Activated T-cell treated with anti-CD3 and anti-CD28 coated beads, Interleukin-2, amount 50 U/mL, for 72 hours (primary cell): ENCODE data around the gene FILIP1L. TPM values are rescaled to one million over a fixed set of nuclear protein-coding genes. Genes with fewer than 3 reads are reported as not detected.
"Not testable (repeated sequence)": the region's sequence is repeated elsewhere in the genome, so short reads cannot be mapped to it uniquely, and the experiment has no call there.

ENCODE experiments used
- ATAC-seq, 2 donors: fragments of 150-1000 bp; cut with Tn5 transposase; replicated peaks in 1 of 2; 2 replicates each; pipeline ENCODE4 v1.10.0; 2021; ENCODE audit warnings: moderate library complexity in 2 of 2, mild to moderate bottlenecking in 1 of 2
- DNase-seq, 2 donors: peaks; one replicate each; pipeline ENCODE4 v3.0.0; 2021 to 2022; ENCODE audit warnings: mixed read lengths in 1 of 2
- H3K27ac Mint-ChIP-seq: one replicate; pipeline ENCODE4 v1.8.0; 2022; ENCODE audit warnings: mild to moderate bottlenecking, moderate library complexity, mixed read lengths
- H3K27me3 Mint-ChIP-seq: one replicate; pipeline ENCODE4 v1.8.0; 2022; ENCODE audit warnings: low read depth, mixed read lengths
- H3K36me3 Mint-ChIP-seq, 2 donors: one replicate each; pipeline ENCODE4 v1.8.0; 2022; ENCODE audit warnings: mixed read lengths in 2 of 2, mild to moderate bottlenecking in 1 of 2; ENCODE audit not compliant: insufficient read depth in 2 of 2
- H3K4me1 Mint-ChIP-seq: one replicate; pipeline ENCODE4 v1.8.0; 2022; ENCODE audit warnings: low read depth, mixed read lengths
- H3K4me3 Mint-ChIP-seq, 2 donors: one replicate each; pipeline ENCODE4 v1.8.0; 2022; ENCODE audit warnings: mild to moderate bottlenecking in 2 of 2, mixed read lengths in 2 of 2, moderate library complexity in 2 of 2
- H3K9me3 Mint-ChIP-seq, 2 donors: one replicate each; pipeline ENCODE4 v1.8.0; 2022; ENCODE audit warnings: mixed read lengths in 2 of 2
- total RNA-seq, 2 donors: library from RNA; stranded (reverse); gene quantifications; one replicate each; pipeline ENCODE4 v1.2.3, GENCODE V29; 2022

The FILIP1L gene
- total RNA-seq, 2 donors from 2014 or later, result 0.46 to 0.93 TPM

- Mint-ChIP-seq H3K4me1 (no peaks in the 10 kb centered on the region), H3K9me3 (no peaks in the 10 kb centered on the region), H3K27ac (no peak overlapping the region), H3K4me3 (no peak overlapping the region), H3K27me3 (no peaks in the 10 kb centered on the region), H3K36me3 (peaks cover 0 to 2% of the 10 kb centered on the region in 2 donors)
- DNase-seq (no peak), ATAC-seq (no peak)
Measured at GRCh38 chr3:100053951-100054620, 60.2 kb downstream of the FILIP1L start.

DNA sequence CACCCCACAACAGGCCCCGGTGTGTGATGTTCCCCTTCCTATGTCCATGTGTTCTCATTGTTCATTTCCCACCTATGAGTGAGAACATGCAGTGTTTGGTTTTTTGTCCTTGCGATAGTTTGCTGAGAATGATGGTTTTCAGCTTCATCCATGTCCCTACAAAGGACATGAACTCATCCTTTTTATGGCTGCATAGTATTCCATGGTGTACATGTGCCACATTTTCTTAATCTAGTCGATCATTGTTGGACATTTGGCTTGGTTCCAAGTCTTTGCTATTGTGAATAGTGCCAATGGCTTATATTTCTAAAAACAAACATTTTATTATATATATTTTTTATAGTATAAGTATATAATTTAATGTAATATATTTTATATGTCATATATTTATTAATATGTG, 62.8 kb downstream of the FILIP1L start:
- not testable (repeated sequence) for H3K36me3 Mint-ChIP-seq, H3K27ac Mint-ChIP-seq, DNase-seq, ATAC-seq, H3K4me3 Mint-ChIP-seq, H3K27me3 Mint-ChIP-seq, H3K9me3 Mint-ChIP-seq
- H3K4me1 Mint-ChIP-seq, result peaks cover 14% of the 10 kb centered on the region

GRCh38 chr3:100048248-100048647, 66.1 kb downstream of the FILIP1L start:
- no peak for ATAC-seq
- Mint-ChIP-seq H3K9me3 (no peaks in the 10 kb centered on the region), H3K27ac (no peak overlapping the region), H3K36me3 (peaks cover 0 to 2% of the 10 kb centered on the region in 2 donors), H3K4me1 (peaks cover 20% of the 10 kb centered on the region), H3K27me3 (no peaks in the 10 kb centered on the region), H3K4me3 (no peak overlapping the region)
- DNase-seq, result no peak

- Mint-ChIP-seq H3K27ac (no peak overlapping the region), H3K9me3 (no peaks in the 10 kb centered on the region), H3K27me3 (no peaks in the 10 kb centered on the region), H3K4me3 (peak overlapping the region; percentile 7 to 16), H3K4me1 (peaks cover 20% of the 10 kb centered on the region), H3K36me3 (peaks cover 0 to 2% of the 10 kb centered on the region in 2 donors)
- ATAC-seq (peak; percentile 81 to 89), DNase-seq (no peak)
Measured at GRCh38 chr3:100047455-100048141, 66.7 kb downstream of the FILIP1L start.

DNA sequence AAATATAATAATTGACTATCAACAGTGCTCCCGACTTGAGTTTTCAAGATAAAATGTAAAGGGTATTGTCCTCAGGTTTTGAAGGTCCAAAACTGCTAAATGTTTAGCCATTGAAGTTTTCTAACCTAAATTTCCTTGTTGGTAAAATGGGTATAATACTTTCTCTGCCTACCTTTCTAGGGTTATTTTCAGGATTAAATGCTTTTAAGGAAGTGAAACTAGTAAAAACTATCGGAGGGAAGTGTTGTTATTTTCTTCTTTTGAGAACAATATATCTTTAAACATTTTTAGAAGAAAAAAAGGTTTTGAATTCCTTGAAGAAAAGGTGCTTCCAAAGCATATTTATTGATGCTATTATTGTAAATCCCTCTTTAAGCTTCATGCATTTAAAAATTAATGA, 67.3 kb downstream of the FILIP1L start:
- H3K36me3 Mint-ChIP-seq, result peaks cover 0 to 2% of the 10 kb centered on the region in 2 donors
- H3K4me3 Mint-ChIP-seq, result peak overlapping the region in 1 of 2 donors; percentile 7
- H3K27me3 Mint-ChIP-seq, result no peaks in the 10 kb centered on the region
- no peaks in the 10 kb centered on the region for H3K9me3 Mint-ChIP-seq
- H3K4me1 Mint-ChIP-seq, result peaks cover 20% of the 10 kb centered on the region
- no peak for DNase-seq
- ATAC-seq, result no peak
- no peak overlapping the region for H3K27ac Mint-ChIP-seq

DNA sequence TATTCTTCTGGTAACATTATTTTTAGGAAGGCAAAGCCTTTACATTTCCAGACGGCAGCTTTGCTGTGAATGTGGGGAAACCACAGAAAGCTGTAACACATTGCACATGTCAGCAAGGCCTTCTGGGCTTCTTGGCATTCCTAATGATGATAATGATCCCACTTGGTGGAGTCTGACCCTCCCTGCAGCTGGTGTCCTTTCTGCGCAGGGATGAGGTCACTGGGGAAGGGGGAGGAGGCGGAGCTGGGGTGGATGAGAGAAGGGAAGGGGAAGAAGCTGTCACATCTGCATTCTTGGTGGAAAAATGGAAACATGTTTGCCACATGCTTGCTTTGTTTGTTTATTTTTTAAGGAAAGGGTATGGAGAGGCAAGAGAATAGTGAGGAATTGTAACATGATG, 68.6 kb downstream of the FILIP1L start:
- ATAC-seq, result no peak
- H3K4me3 Mint-ChIP-seq, result no peak overlapping the region
- no peaks in the 10 kb centered on the region for H3K27me3 Mint-ChIP-seq
- no peaks in the 10 kb centered on the region for H3K9me3 Mint-ChIP-seq
- peak overlapping the region; percentile 55 for H3K27ac Mint-ChIP-seq
- H3K36me3 Mint-ChIP-seq, result no peaks in the 10 kb centered on the region
- no peak for DNase-seq
- H3K4me1 Mint-ChIP-seq, result peaks cover 20% of the 10 kb centered on the region

GRCh38 chr3:100044369-100044768, 69.9 kb downstream of the FILIP1L start:
- no peak for ATAC-seq
- DNase-seq, result no peak
- H3K27me3 Mint-ChIP-seq, result no peaks in the 10 kb centered on the region
- H3K4me3 Mint-ChIP-seq, result no peak overlapping the region
- no peak overlapping the region for H3K27ac Mint-ChIP-seq
- no peaks in the 10 kb centered on the region for H3K36me3 Mint-ChIP-seq
- no peaks in the 10 kb centered on the region for H3K9me3 Mint-ChIP-seq
- H3K4me1 Mint-ChIP-seq, result peaks cover 20% of the 10 kb centered on the region

GRCh38 chr3:100043271-100043670, 71.0 kb downstream of the FILIP1L start:
- Mint-ChIP-seq H3K36me3 (no peaks in the 10 kb centered on the region), H3K9me3 (no peaks in the 10 kb centered on the region), H3K4me3 (no peak overlapping the region), H3K27ac (no peak overlapping the region), H3K27me3 (no peaks in the 10 kb centered on the region), H3K4me1 (peaks cover 20% of the 10 kb centered on the region)
- no peak for DNase-seq
- no peak for ATAC-seq

DNA sequence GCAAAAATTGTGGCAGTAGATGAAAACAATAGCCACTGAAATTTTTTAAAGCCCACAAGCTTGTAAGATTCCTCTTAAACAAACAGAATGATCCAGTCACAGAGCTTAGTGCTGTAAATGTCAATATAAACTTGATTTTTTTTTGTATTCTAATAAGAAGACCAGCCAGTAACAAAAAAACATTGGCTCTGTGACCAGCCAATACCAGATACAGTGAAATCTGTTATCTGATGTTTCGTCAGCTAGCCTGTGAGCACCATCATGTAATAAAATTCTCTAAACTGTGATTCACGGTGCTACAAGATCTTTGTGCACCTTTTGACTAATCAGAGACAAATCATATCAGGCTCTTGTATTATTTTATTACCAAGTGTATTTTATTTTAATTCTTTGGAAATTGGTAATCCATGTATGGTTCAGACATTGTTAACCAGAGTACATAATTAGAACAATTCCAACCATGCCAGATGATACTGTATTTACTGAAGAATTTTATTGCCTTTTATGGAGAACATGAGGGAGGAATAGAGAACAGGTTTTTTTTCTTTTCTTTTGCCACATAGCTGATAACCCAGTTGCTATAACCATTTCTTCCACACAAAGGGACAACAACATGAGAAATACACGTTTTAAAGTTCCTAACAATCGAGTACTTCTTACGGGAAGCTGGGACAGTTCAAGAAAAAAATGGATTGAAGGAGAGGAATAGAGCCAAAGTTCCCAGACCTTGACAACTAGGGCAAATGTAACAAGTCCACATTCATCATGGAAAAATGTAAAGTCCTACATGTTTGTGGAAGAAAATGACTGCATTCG, 71.9 kb downstream of the FILIP1L start:
- ATAC-seq (no peak), DNase-seq (no peak)
- no peaks in the 10 kb centered on the region for H3K36me3 Mint-ChIP-seq
- H3K4me3 Mint-ChIP-seq, result no peak overlapping the region
- H3K9me3 Mint-ChIP-seq, result no peaks in the 10 kb centered on the region
- H3K4me1 Mint-ChIP-seq, result peaks cover 12% of the 10 kb centered on the region
- H3K27ac Mint-ChIP-seq, result peak overlapping the region; percentile 45
- H3K27me3 Mint-ChIP-seq, result no peaks in the 10 kb centered on the region

- Mint-ChIP-seq H3K9me3 (no peaks in the 10 kb centered on the region), H3K36me3 (no peaks in the 10 kb centered on the region), H3K27ac (peak overlapping the region; percentile 25), H3K27me3 (no peaks in the 10 kb centered on the region), H3K4me3 (no peak overlapping the region), H3K4me1 (peaks cover 4% of the 10 kb centered on the region)
- DNase-seq, result no peak
- ATAC-seq, result no peak
Measured at GRCh38 chr3:100041328-100041749, 73.0 kb downstream of the FILIP1L start.

GRCh38 chr3:100040451-100041225, 73.7 kb downstream of the FILIP1L start:
- no peaks in the 10 kb centered on the region for H3K36me3 Mint-ChIP-seq
- no peaks in the 10 kb centered on the region for H3K9me3 Mint-ChIP-seq
- peak overlapping the region; percentile 25 for H3K27ac Mint-ChIP-seq
- H3K4me3 Mint-ChIP-seq, result no peak overlapping the region
- no peaks in the 10 kb centered on the region for H3K27me3 Mint-ChIP-seq
- DNase-seq (no peak), ATAC-seq (no peak)
- H3K4me1 Mint-ChIP-seq, result no peaks in the 10 kb centered on the region

GRCh38 chr3:100039075-100039474, 75.2 kb downstream of the FILIP1L start:
- ATAC-seq, result no peak
- Mint-ChIP-seq H3K27me3 (no peaks in the 10 kb centered on the region), H3K4me1 (no peaks in the 10 kb centered on the region), H3K27ac (no peak overlapping the region), H3K36me3 (no peaks in the 10 kb centered on the region), H3K9me3 (no peaks in the 10 kb centered on the region), H3K4me3 (no peak overlapping the region)
- no peak for DNase-seq
